Ishikawa (cell line): Measurements from ENCODE around the gene PRR20G.

Experiments
- CEBPB ChIP-seq: IDR thresholded peaks from 2 replicates; pipeline ENCODE4 v1.6.1; 2012
- CREB1 ChIP-seq: IDR thresholded peaks from 2 replicates; pipeline ENCODE4 v1.6.1; 2012; ENCODE audit warnings: low read depth
- EGR1 ChIP-seq: IDR thresholded peaks from 2 replicates; pipeline ENCODE4 v1.6.1; 2012
- EP300 ChIP-seq: IDR thresholded peaks from 2 replicates; pipeline ENCODE4 v1.6.1; 2012; ENCODE audit warnings: borderline replicate concordance
- FOXM1 ChIP-seq: IDR thresholded peaks from 2 replicates; pipeline ENCODE4 v1.6.1; 2012; ENCODE audit warnings: low read depth, borderline replicate concordance
- NFIC ChIP-seq: IDR thresholded peaks from 2 replicates; pipeline ENCODE4 v1.6.1; 2012
- RAD21 ChIP-seq: IDR thresholded peaks from 2 replicates; pipeline ENCODE4 v1.6.1; 2012; ENCODE audit warnings: low read depth
- TAF1 ChIP-seq: IDR thresholded peaks from 2 replicates; pipeline ENCODE4 v1.6.1; 2012; ENCODE audit warnings: low read depth, mild to moderate bottlenecking
- TCF12 ChIP-seq: IDR thresholded peaks from 2 replicates; pipeline ENCODE4 v1.6.1; 2012; ENCODE audit warnings: low read depth
- TEAD4 ChIP-seq: IDR thresholded peaks from 2 replicates; pipeline ENCODE4 v1.6.1; 2012
- YY1 ChIP-seq: IDR thresholded peaks from 2 replicates; pipeline ENCODE4 v1.6.1; 2012; ENCODE audit warnings: low read depth
- ZBTB7A ChIP-seq: IDR thresholded peaks from 2 replicates; pipeline ENCODE4 v1.6.1; 2012; ENCODE audit warnings: low read depth
- TF ChIP-seq, protein P1 (sequence below): IDR thresholded peaks from 2 replicates; pipeline ENCODE4 v1.6.1; 2012
- TF ChIP-seq, protein P2 (sequence below): IDR thresholded peaks from 2 replicates; pipeline ENCODE4 v1.6.1; 2012; ENCODE audit warnings: low read depth, mild to moderate bottlenecking
- TF ChIP-seq, protein P3 (sequence below): IDR thresholded peaks from 2 replicates; pipeline ENCODE4 v1.6.1; 2012

PRR20G gene

DNA sequence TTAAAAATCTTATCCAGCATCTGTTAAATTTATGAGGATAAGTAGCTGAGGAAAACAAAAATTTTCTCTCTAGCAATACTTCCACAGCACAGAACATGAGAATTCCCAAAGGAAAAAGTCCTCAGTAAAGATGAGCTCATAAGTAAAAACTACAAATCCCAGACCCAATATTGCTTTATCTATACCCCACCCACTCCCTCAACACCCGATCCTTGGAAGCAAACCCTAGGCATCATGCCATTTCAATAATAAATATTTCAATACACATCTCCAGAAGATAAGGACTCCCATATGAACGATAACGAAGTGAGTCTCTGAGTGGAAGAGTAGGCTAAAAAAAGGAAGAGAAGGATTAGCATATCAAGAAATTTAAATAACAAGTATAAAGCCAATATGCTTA lies 8.3 kb upstream of the PRR20G start:
- TF ChIP-seq, protein P1, sequence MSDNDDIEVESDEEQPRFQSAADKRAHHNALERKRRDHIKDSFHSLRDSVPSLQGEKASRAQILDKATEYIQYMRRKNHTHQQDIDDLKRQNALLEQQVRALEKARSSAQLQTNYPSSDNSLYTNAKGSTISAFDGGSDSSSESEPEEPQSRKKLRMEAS: no peak
- no peak for TF ChIP-seq TCF12
- TF ChIP-seq RAD21: no peak
- no peak for TF ChIP-seq TEAD4
- TF ChIP-seq EP300: no peak
- TF ChIP-seq ZBTB7A: no peak
- TF ChIP-seq, protein P2, sequence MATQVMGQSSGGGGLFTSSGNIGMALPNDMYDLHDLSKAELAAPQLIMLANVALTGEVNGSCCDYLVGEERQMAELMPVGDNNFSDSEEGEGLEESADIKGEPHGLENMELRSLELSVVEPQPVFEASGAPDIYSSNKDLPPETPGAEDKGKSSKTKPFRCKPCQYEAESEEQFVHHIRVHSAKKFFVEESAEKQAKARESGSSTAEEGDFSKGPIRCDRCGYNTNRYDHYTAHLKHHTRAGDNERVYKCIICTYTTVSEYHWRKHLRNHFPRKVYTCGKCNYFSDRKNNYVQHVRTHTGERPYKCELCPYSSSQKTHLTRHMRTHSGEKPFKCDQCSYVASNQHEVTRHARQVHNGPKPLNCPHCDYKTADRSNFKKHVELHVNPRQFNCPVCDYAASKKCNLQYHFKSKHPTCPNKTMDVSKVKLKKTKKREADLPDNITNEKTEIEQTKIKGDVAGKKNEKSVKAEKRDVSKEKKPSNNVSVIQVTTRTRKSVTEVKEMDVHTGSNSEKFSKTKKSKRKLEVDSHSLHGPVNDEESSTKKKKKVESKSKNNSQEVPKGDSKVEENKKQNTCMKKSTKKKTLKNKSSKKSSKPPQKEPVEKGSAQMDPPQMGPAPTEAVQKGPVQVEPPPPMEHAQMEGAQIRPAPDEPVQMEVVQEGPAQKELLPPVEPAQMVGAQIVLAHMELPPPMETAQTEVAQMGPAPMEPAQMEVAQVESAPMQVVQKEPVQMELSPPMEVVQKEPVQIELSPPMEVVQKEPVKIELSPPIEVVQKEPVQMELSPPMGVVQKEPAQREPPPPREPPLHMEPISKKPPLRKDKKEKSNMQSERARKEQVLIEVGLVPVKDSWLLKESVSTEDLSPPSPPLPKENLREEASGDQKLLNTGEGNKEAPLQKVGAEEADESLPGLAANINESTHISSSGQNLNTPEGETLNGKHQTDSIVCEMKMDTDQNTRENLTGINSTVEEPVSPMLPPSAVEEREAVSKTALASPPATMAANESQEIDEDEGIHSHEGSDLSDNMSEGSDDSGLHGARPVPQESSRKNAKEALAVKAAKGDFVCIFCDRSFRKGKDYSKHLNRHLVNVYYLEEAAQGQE: no peak
- no peak for TF ChIP-seq NFIC
- no peak for TF ChIP-seq CEBPB

DNA sequence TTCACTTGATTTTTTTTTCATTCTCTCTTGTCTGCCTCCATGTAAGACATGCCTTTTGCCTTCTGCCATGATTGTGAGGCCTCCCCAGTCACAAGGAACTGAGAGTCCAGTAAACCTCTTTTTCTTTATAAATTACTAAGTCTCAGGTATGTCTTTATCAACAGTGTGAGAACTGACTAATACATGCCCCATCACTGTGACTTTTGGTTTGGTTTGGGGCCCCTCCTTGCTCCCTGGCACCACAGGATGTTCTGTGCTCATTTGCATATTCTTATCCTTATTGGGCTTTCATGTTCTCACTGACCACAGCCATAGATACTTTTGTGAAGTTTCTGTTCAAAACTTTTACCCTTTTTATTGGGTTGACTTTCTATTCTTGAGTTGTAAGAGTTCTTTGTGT lies 3.8 kb upstream of the PRR20G start:
- TF ChIP-seq RAD21 (no peak), ZBTB7A (no peak), TEAD4 (no peak)

DNA sequence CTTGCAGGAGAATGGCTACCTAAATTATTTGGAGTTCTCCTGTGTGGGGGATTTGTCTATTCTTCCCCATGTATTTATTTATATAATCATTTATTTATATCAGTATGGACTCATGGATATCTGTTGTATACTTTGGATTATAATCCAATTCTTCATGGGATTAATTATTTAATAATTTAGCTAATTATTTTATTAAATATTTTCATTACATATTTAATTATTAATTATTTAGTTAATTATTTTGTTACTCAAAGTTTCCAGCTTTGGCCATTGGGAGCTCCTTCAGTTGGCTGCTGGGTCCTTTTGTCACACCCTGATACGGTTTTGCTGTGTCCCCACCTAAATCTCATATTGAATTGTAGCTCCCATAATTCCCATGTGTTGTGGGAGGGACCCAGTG lies 3.3 kb upstream of the PRR20G start:
- TF ChIP-seq FOXM1 (no peak), TCF12 (no peak), YY1 (no peak), EP300 (no peak), NFIC (no peak), EGR1 (no peak), TEAD4 (no peak), CEBPB (no peak)
- TF ChIP-seq, protein P3, sequence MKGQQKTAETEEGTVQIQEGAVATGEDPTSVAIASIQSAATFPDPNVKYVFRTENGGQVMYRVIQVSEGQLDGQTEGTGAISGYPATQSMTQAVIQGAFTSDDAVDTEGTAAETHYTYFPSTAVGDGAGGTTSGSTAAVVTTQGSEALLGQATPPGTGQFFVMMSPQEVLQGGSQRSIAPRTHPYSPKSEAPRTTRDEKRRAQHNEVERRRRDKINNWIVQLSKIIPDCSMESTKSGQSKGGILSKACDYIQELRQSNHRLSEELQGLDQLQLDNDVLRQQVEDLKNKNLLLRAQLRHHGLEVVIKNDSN: no peak
- TF ChIP-seq, protein P1: no peak
- TF ChIP-seq, protein P2: no peak

DNA sequence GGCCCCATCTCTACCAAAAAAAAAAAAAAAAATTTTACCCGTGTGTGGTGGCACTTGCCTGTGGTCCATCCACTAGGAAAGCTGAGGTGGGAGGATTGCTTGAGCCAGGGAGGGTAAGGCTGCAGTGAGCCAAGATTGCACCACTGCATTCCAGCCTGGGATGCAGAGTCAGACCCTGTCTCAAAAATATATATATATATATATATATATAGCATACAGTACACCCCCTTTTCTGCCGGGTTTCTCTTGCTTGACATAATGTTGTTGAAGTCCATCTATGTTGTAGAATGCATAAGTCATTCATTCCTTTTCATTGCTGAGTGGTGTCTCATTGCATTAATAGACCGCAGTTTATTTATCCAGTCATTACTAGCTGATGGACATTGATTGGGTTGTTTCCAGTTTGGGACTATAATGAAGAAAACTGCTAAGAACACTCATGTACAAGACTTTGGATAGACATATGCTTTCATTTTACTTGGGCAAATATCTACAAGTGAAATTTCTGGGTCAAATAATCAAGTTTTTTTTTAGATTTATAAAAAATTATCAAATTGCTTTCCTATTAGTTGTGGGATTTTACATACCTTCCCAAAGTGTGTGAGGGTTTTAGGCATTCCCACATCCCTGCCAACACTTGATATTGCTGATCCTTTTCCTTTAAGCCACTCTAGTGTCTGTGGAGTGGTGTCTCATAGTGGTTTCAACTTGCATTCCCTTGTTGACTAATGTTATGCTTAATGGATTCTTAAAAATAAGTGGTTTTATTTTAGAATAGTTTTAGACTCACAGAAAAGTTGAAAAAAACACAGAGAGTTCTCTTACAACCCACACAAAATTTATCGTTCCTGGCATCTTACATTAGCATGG lies 2.1 kb upstream of the PRR20G start:
- TF ChIP-seq EP300 (no peak), TEAD4 (no peak), YY1 (no peak), TAF1 (no peak), CEBPB (no peak), FOXM1 (no peak), NFIC (no peak), EGR1 (no peak), TCF12 (no peak), RAD21 (no peak), CREB1 (no peak)
- TF ChIP-seq, protein P1: no peak
- TF ChIP-seq, protein P2: no peak
